ENCODE data around the gene TARM1.
"Not testable (repeated sequence)": the region's sequence is repeated elsewhere in the genome, so short reads cannot be mapped to it uniquely, and the experiment has no call there.

TARM1 gene
- total RNA-seq = 0 reads per million in 2 donors

- no peak for DNase-seq
Observed at GRCh38 chr19:54081032-54081431, at the start of gene TARM1. Gene TARM1 (minus strand): TSS chr19:54081365. CDS start chr19:54081340, 25 bp downstream.

DNA sequence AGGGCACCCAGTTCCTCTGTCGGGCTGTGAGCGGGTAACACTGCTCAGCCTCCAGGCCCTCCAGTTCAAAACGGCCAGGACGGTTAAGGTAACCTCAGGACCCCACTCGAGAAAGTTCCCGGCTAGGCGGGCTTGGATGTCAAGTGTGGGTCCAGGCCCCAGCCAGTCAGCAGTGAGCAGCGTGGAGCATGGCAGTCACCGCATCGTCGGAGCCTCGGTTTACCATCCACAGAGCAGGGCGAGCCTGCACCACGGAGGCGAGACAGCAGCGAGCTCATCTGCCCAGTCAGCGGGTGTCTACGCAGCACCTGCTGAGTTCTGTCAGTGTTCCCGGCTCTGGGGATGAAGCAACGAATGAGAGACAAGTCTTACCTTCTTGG is 48.4 kb upstream of the TARM1 start:
- no peak for DNase-seq

- no peak for DNase-seq
Observed at GRCh38 chr19:54128796-54129616, 47.8 kb upstream of the TARM1 start.

DNA sequence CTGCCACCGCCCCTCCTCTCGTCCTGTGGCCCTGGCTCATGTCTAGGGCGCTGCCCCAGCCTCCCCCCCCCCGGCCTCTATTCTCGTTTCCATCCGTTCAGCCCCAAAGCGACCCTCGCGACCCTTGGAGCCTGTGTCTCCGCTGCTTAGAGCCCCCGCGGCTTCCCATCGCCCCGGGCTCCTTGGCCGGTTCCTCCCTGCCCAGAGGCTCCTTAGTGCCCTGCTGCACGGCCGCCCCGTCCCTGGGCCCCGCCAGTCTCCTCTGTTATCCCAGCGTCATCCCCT is 47.2 kb upstream of the TARM1 start:
- DNase-seq = no peak

DNA sequence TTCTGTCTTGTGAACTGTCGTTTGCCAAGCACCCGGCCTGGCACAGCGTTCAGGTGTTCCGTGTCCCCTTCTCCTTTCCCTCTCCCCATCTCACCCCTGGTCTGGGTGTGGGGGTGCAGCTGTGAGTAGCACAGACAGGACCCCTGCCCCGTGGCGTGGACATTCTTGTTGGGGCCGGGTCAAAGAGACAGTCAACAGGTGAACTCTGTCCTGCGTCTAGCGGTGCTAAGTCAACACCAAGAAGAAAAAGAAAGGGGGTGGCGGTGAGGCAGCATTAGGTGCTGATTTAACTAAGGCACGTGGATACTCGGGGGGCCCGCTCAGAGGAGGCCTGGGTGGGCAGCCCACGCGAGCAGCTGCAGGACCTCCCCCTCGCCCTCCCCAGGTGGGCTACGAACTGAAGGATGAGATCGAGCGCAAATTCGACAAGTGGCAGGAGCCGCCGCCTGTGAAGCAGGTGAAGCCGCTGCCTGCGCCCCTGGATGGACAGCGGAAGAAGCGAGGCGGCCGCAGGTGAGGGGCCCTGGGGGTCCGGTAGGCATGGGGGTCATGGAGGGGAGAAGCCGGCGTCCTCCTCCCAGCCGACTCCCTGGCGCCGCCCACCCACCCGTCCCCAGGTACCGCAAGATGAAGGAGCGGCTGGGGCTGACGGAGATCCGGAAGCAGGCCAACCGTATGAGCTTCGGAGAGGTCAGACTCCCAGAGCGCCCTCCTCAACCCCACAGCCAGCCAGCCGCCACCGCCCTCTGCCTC is 46.7 kb upstream of the TARM1 start:
- no peak for DNase-seq

DNA sequence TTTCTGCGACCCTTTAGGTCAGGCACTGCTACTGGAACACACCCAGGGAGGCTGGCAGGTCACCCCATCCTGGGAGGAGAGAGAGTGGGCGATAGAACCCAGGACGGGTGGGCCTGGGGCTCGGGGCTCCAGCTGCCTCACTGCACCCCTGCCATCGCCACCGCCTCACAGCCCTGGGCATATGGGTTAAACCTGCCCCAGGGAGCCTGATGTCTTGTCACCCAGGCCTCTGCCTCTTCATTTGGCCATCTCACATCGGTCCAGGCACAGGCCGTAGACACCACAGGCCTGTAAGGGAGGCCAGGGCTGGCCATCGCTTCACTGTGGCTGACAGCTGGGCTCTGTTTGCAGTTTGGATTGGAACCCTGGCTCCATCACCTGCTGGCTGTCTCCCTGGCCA is 44.5 kb upstream of the TARM1 start:
- DNase-seq = no peak

- no peak for DNase-seq
Observed at GRCh38 chr19:54124393-54124792, 43.2 kb upstream of the TARM1 start.

- no peak for DNase-seq
Observed at GRCh38 chr19:54123682-54124081, 42.5 kb upstream of the TARM1 start.

- no peak for DNase-seq
Observed at GRCh38 chr19:54121259-54121658, 40.1 kb upstream of the TARM1 start.

DNA sequence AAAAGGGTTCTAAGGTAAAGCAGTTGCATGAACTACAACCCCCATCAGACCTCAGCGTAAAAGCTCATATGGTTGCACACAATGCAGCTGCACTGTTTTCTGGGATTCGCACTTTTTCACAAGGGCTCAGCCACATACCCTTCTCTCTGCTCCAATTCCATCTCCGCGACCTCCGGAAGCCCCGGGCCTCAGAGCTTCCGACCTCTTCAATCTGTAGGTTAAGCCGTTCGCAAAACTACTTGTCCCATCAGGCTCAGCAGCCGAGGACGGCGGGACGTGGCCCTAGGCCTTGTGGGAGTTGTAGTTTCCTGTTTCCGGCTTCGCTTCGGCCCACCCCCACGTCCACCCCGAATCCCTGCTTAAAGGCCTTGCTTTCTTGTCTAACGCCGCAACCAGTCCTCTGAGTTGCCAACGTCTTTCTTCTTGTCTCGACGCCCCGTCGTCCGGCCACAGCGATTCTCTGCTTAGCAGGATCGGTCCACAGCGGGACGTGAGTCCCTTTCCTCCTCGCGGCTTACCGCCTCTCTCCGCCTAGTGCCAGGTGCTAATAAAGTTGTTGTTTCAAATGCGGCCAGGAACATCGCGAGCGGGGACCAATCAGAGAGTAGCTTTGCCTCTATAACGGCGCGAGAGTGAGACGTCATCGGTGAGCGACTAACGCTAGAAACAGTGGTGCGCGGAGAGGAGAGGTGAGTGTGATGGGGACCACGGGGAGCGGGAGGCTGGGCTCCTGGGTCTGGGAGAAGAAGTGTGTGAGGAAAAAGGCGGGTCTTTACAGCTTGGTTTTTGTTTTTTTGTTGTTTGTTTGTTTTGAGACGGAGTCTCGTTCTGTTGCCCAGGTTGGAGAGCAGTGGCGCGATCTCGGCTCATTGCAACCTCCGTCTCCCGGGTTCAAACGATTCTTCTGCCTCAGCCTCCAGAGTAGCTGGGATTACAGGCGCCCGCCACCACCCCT is 34.2 kb upstream of the TARM1 start, which contains the start of the genes PRPF31 and TFPT:
Gene PRPF31 (plus strand): TSS at position 646 of the 955 bp plus-strand sequence. CDS start 2,525 bp downstream, outside the sequence.
Gene TFPT (minus strand): TSS at position 549 of the 955 bp plus-strand sequence. CDS start 388 bp downstream, at position 161.
- DNase-seq = peak; percentile 61

DNA sequence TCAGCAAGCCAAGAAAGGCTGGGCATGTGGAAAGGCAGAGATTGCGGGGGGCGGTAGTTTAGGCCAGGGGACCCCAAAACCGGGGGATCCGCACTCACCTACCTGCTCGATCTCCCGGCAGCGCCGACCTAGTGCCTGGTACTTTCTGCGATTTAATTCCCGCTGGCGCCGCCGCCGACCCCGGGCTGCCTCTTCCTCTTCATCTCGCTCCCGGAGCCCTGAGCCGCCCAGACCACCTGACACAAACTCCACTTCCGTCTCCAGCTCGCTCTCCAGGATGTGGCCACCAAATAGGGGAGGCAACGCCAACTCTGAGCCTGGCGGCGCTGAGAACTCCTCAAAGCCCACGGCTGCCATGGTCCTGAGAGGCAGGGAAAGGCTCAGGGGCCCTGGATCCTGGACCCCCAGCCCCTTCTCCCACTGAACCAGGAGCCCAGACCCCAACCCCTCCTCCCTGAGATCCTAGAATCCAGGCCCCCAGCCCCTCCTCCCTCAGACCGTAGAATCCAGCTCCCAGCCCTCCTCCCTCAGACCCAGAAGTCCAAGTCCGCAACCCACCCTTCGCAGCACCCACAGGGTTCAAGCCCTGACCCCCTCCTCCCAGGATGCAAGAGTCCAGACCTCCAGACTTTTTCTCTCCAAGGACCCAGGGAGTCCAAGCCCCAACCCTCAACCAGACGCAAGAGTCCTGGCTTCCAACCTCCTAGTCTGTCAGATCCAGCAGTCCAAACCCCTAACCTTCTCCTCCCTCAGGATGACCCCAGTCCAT is 33.4 kb upstream of the TARM1 start:
- peak; percentile 24 for DNase-seq

GRCh38 chr19:54109651-54110050 is 28.5 kb upstream of the TARM1 start:
- no peak for DNase-seq

DNA sequence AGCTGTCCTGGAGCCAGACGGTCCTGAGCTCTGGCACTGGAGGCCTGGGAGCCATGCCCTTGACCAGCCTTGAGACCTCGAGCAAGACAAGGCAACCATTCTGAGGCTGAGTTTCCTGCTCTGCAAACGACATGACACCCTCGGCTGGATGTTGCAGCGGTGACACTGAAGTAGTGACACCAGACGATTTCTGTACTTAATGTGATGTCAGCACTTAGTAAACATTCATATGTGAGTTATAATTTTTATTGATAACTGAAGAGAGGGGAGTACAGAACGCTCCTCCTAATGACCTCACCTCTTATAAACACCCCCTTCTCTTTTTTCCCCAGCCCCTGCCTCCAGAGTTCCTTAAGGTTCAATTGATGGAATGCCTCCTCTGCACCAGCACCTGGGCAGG is 27.3 kb upstream of the TARM1 start:
- no peak for DNase-seq

- DNase-seq = no peak
Observed at GRCh38 chr19:54107876-54108490, 26.8 kb upstream of the TARM1 start.

- no peak for DNase-seq
Observed at GRCh38 chr19:54106716-54107115, 25.6 kb upstream of the TARM1 start.

DNA sequence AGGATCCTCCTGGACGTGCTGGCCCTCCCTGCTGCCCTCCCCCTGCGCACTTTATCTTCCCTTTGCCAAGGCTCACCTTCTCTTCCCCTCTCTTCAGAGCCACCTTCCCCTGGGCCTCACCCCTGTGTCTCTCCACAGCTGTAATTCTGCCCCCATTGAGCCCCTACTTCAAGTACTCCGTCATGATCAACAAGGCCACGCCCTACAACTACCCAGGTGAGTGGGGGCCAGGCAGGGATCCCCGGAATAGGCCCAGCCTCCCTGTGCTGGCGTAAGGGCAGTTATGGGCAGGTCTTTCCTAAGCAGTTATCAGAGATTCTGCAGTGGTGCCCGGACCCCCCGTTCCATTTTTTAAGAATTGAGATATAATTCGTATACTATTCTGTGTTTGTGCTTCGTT is 24.6 kb upstream of the TARM1 start:
- DNase-seq = no peak

GRCh38 chr19:54104998-54105715 is 24.0 kb upstream of the TARM1 start:
- DNase-seq = no peak

DNA sequence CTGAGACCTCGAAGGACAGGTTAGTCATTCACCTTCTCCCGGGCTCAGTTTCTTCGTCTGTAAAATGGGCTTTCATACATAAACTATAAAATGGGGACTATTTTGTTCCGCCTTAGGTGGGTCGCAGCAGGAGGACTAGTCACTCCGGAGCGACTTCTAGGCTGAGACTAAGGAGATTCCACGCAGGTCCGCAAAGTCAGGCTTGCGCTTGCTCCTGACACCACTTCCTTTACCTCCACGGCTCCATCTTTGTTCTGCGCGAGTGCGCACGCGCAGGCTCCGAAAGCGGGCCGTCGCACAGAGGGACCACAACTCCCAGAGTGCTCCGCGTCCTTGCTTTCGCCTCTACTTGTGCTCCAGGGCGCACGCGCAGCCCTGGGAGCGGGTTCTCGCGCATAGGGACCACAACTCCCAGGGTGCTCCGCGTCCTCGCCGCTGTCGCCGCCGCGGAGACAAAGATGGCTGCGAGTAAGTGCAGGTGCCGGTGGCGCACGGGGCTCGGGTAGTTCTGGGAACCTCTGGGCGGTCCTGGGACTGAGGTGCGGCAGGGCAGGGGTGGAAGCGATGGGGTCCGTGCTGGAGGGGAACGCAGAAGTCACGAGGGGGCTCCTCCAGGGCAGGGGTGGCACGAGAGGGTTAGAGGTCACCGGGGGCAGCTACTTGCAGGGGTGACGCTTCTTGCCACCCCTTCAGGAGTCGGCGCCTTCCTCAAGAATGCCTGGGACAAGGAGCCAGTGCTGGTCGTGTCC is 21.4 kb upstream of the TARM1 start, which contains the start of gene NDUFA3:
Gene NDUFA3 (plus strand): TSS at position 435 of the 749 bp plus-strand sequence. CDS start 24 bp downstream, at position 459.
- DNase-seq = peak; percentile 98

DNA sequence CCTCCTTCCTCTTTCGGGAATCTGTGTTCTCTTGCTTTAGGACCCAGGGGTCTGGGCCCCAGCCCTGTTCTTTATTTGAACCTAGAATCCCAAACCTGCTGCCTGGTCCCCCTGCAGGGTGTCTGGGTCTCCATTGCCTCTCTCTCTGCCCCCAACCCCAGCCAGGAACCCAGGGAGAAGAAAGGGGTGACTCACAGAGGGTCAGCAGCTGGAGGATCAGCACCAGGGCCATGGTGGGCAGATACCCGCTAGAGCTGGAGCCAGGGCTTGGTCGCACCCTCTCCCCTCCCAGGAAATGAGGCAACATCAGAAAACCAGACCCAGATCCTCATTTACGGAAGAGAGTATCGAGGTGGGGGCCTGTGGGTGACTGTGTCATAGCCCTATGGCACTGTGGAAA is 19.4 kb upstream of the TARM1 start, which contains the start of gene OSCAR:
Gene OSCAR (minus strand): TSS at position 243 of the 400 bp plus-strand sequence. CDS start 11 bp downstream, at position 232.
- no peak for DNase-seq

- DNase-seq = not testable (repeated sequence)
Observed at GRCh38 chr19:54099903-54100255, 18.7 kb upstream of the TARM1 start.
